Mammary epithelial cell (primary cell): ENCODE measurements around the gene DTX1.

ENCODE experiments used
- CTCF ChIP-seq, 2 donors: IDR thresholded peaks in 1 of 2; conservative IDR thresholded peaks in 1 of 2; 2 replicates each; pipeline ENCODE4 v1.5.1; 2011 to 2012; ENCODE audit warnings: inconsistent platforms in 2 of 2, low read length in 2 of 2, mild to moderate bottlenecking in 2 of 2, control low read depth in 1 of 2, low read depth in 1 of 2; ENCODE audit not compliant: insufficient read depth in 1 of 2; ENCODE audit errors: extremely low read depth in 1 of 2
- EZH2 ChIP-seq: IDR thresholded peaks from 2 replicates; pipeline ENCODE4 v1.6.1; 2012; ENCODE audit warnings: low read length, inconsistent platforms, borderline replicate concordance

- no peak for TF ChIP-seq CTCF (conservative IDR thresholded peaks at IDR 0.05 in 1 of 2, IDR thresholded peaks at IDR 0.05 in 1 of 2; ENCODE audit: extremely low read depth in 1 of 2, insufficient read depth in 1 of 2, low read depth in 1 of 2, low read length in 2 of 2)
- TF ChIP-seq EZH2, result no peak
These were observed 33.3 kb downstream of the DTX1 start for GRCh38 chr12:113089839-113090238.
